ENCODE results near the gene CMIP. TPM values are rescaled to one million over a fixed set of nuclear protein-coding genes. Genes with fewer than 3 reads are reported as not detected.
"Not testable (repeated sequence)": the region's sequence is repeated elsewhere in the genome, so short reads cannot be mapped to it uniquely, and the experiment has no call there.

CMIP gene
- polyA plus RNA-seq, 3 donors: 37.2 to 42.7 (median 38.1) TPM

GRCh38 chr16:81688839-81689238 lies 244.2 kb downstream of the CMIP start:
- DNase-seq (ENCODE audit: low read depth in 3 of 3, low spot score in 2 of 3): not testable (repeated sequence)

GRCh38 chr16:81692021-81692420 lies 247.4 kb downstream of the CMIP start:
- DNase-seq (ENCODE audit: low read depth in 3 of 3, low spot score in 2 of 3): no peak

GRCh38 chr16:81692571-81692970 lies 248.0 kb downstream of the CMIP start:
- DNase-seq (ENCODE audit: low read depth in 3 of 3, low spot score in 2 of 3): no peak

GRCh38 chr16:81693041-81693743 lies 248.6 kb downstream of the CMIP start:
- no peak for DNase-seq (ENCODE audit: low read depth in 3 of 3, low spot score in 2 of 3)

- no peak for DNase-seq (ENCODE audit: low read depth in 3 of 3, low spot score in 2 of 3)
These were observed 249.2 kb downstream of the CMIP start for GRCh38 chr16:81693744-81694303.

GRCh38 chr16:81694494-81695280 lies 250.1 kb downstream of the CMIP start:
- DNase-seq (ENCODE audit: low read depth in 3 of 3, low spot score in 2 of 3): no peak

- DNase-seq (ENCODE audit: low read depth in 3 of 3, low spot score in 2 of 3): no peak
These were observed 250.9 kb downstream of the CMIP start for GRCh38 chr16:81695321-81696165.

- DNase-seq (ENCODE audit: low read depth in 3 of 3, low spot score in 2 of 3): no peak
These were observed 251.8 kb downstream of the CMIP start for GRCh38 chr16:81696166-81696960.

GRCh38 chr16:81696961-81697615 lies 252.5 kb downstream of the CMIP start:
- DNase-seq (ENCODE audit: low read depth in 3 of 3, low spot score in 2 of 3): no peak

- no peak for DNase-seq (ENCODE audit: low read depth in 3 of 3, low spot score in 2 of 3)
These were observed 253.2 kb downstream of the CMIP start for GRCh38 chr16:81697616-81698309.

- no peak for DNase-seq (ENCODE audit: low read depth in 3 of 3, low spot score in 2 of 3)
These were observed 253.7 kb downstream of the CMIP start for GRCh38 chr16:81698310-81698641.

- DNase-seq (ENCODE audit: low read depth in 3 of 3, low spot score in 2 of 3): no peak
These were observed 255.0 kb downstream of the CMIP start for GRCh38 chr16:81699596-81699995.

GRCh38 chr16:81700071-81700779 lies 255.6 kb downstream of the CMIP start:
- no peak for DNase-seq (ENCODE audit: low read depth in 3 of 3, low spot score in 2 of 3)

- no peak for DNase-seq (ENCODE audit: low read depth in 3 of 3, low spot score in 2 of 3)
These were observed 256.2 kb downstream of the CMIP start for GRCh38 chr16:81700780-81701165.

GRCh38 chr16:81701296-81701970 lies 256.8 kb downstream of the CMIP start:
- no peak for DNase-seq (ENCODE audit: low read depth in 3 of 3, low spot score in 2 of 3)

- DNase-seq (ENCODE audit: low read depth in 3 of 3, low spot score in 2 of 3): no peak
These were observed 257.9 kb downstream of the CMIP start for GRCh38 chr16:81702506-81702905.

GRCh38 chr16:81703177-81704155 lies 258.9 kb downstream of the CMIP start:
- no peak for DNase-seq (ENCODE audit: low read depth in 3 of 3, low spot score in 2 of 3)

Measured in right renal cortex interstitium (tissue), 3 donors.